WERI-Rb-1 (cell line): ENCODE measurements around the gene DGCR2.

Experiments used
- DNase-seq: peaks from one replicate; pipeline ENCODE4 v3.0.0-alpha.2; 2020
- H3K27ac ChIP-seq: fragments of 250-450 bp; sonication (Bioruptor Pico); 2 replicates; pipeline ENCODE4 v1.5.1; 2020; ENCODE audit warnings: mild to moderate bottlenecking, moderate library complexity
- H3K27me3 ChIP-seq: fragments of 250-450 bp; sonication (Bioruptor Pico); 2 replicates; pipeline ENCODE4 v1.5.1; 2021; ENCODE audit warnings: mild to moderate bottlenecking, low read depth, moderate library complexity; ENCODE audit not compliant: insufficient read depth, severe bottlenecking
- H3K36me3 ChIP-seq: fragments of 250-450 bp; sonication (Bioruptor Pico); 2 replicates; pipeline ENCODE4 v1.5.1; 2020; ENCODE audit warnings: mild to moderate bottlenecking, moderate library complexity
- H3K4me3 ChIP-seq: 2 replicates; pipeline ENCODE4 v1.5.1; 2011; ENCODE audit warnings: low read depth, mild to moderate bottlenecking, control low read depth, low read length
- H3K9me3 ChIP-seq: fragments of 250-450 bp; sonication (Bioruptor Pico); 2 replicates; pipeline ENCODE4 v1.5.1; 2021; ENCODE audit warnings: mild to moderate bottlenecking, moderate library complexity; ENCODE audit not compliant: severe bottlenecking
- TF ChIP-seq, protein P1 (sequence below): IDR thresholded peaks from 2 replicates; pipeline ENCODE4 v1.5.1; 2011; ENCODE audit warnings: low read depth, mild to moderate bottlenecking, control low read depth, inconsistent platforms, low read length

DGCR2 gene

GRCh38 chr22:19041704-19042074, 80.5 kb downstream of the DGCR2 start:
- TF ChIP-seq, protein P1, sequence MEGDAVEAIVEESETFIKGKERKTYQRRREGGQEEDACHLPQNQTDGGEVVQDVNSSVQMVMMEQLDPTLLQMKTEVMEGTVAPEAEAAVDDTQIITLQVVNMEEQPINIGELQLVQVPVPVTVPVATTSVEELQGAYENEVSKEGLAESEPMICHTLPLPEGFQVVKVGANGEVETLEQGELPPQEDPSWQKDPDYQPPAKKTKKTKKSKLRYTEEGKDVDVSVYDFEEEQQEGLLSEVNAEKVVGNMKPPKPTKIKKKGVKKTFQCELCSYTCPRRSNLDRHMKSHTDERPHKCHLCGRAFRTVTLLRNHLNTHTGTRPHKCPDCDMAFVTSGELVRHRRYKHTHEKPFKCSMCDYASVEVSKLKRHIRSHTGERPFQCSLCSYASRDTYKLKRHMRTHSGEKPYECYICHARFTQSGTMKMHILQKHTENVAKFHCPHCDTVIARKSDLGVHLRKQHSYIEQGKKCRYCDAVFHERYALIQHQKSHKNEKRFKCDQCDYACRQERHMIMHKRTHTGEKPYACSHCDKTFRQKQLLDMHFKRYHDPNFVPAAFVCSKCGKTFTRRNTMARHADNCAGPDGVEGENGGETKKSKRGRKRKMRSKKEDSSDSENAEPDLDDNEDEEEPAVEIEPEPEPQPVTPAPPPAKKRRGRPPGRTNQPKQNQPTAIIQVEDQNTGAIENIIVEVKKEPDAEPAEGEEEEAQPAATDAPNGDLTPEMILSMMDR: no peak
- Histone ChIP-seq H3K4me3 (no peak overlapping the region), H3K27ac (no peak overlapping the region), H3K36me3 (peaks cover 57% of the 10 kb centered on the region), H3K27me3 (no peaks in the 10 kb centered on the region), H3K9me3 (no peaks in the 10 kb centered on the region)
- DNase-seq: no peak

DNA sequence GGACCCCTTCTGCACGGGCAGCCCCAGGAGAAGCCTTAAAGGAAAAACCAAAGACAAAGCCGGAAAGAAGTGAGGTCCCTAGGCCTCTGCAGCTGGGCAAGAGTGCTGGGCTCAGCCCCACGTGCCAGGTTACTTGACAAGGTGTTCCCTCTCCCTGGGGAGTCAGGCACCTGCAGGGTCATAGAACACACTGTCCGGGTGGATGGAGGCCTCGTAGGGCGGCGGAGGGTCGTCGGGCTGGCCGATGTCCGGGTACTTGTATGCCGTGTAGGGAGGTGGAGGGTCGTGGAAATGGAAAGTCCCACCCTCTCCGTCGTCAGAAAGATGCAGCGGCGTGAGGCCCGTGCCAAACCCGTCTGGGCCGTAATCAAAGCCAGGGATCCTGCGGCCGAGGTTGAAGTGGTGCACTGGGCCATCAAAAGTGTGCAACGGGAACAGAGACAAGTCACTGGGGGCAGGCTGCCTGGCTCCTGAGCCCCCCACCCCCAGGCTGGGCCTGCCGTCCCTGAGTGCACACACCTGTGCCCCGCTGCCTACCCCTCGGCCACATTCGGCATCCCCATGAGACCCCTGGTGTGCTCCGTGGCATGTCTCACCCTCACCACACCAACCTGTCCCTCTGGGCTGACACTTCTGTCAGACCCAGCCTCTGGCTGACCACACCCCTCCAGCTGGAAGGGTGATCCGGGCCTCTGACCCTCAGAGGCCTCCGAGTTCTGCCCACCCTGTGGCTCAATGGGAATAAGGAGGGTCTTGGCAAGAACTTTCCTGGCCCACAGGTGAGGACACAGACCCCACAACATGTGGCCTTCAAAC, 81.1 kb downstream of the DGCR2 start:
- no peak overlapping the region for H3K27ac ChIP-seq
- peaks cover 51% of the 10 kb centered on the region for H3K36me3 ChIP-seq
- no peaks in the 10 kb centered on the region for H3K27me3 ChIP-seq
- TF ChIP-seq, protein P1: no peak
- no peaks in the 10 kb centered on the region for H3K9me3 ChIP-seq
- no peak for DNase-seq
- no peak overlapping the region for H3K4me3 ChIP-seq

DNA sequence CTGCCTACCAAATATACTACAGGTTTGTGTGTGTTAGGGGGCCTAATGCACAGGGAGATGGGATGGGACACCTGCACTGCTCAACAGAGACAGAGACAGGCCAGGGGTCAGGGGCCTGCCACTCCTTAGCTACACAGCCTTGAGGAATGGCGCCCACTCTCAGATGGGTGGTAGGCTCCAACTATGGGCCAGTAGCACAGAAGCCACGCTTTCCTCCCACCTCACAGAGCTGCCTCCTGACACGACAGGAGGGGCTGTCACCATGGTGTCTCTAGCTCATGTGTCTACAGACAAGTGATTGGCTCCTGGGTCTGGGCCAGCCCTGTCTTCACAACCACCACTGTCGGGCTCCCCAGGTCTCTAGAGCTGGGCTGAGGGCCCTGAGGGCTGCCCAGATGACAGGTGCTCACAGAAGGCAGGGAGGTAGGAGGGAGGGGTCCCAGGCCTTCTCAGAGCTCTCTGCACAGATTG, 81.8 kb downstream of the DGCR2 start:
- Histone ChIP-seq H3K27ac (no peak overlapping the region), H3K4me3 (no peak overlapping the region), H3K27me3 (no peaks in the 10 kb centered on the region), H3K9me3 (no peaks in the 10 kb centered on the region), H3K36me3 (peaks cover 45% of the 10 kb centered on the region)
- TF ChIP-seq, protein P1: no peak
- DNase-seq: no peak

- Histone ChIP-seq H3K27me3 (no peaks in the 10 kb centered on the region), H3K9me3 (no peaks in the 10 kb centered on the region), H3K27ac (no peak overlapping the region), H3K4me3 (no peak overlapping the region), H3K36me3 (peaks cover 39% of the 10 kb centered on the region)
- no peak for DNase-seq
- TF ChIP-seq, protein P1: no peak
Measured at GRCh38 chr22:19039796-19040280, 82.4 kb downstream of the DGCR2 start.

DNA sequence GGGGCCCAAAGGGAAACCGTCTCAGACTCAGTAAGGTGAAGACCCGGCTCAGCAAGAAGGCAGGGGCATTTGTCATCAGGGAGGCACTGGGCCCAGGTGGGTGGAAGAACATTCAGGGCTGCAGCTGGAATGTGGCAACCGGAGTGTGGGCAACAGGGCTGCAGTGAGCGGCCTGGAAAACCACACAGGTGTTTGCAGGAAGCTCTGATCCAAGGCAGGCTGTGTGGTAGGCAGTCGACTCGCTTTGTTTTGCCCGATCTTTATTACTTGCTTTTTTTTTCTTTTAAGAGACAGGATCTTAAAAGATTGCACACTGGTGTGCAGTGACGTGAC, 82.8 kb downstream of the DGCR2 start:
- no peak overlapping the region for H3K4me3 ChIP-seq
- H3K27me3 ChIP-seq: no peaks in the 10 kb centered on the region
- TF ChIP-seq, protein P1: no peak
- no peak overlapping the region for H3K27ac ChIP-seq
- H3K9me3 ChIP-seq: no peaks in the 10 kb centered on the region
- no peak for DNase-seq
- H3K36me3 ChIP-seq: peaks cover 36% of the 10 kb centered on the region
